OCI-LY7 (cell line): ENCODE data around the gene QRFP. TPM values are rescaled to one million over a fixed set of nuclear protein-coding genes. Genes with fewer than 3 reads are reported as not detected.

ENCODE experiments used
- BruUV-seq: library from RNA; stranded (reverse); fragments of 400-500 nt; replicated peaks from 2 replicates; lab custom pipeline; 2021; lab: Mats Ljungman, UMichigan
- CTCF ChIA-PET: fragments of 300-600 bp; sonication (Branson Sonifier 250); formaldehyde crosslinking; loops from one replicate; lab custom pipeline; 2022; ENCODE audit warnings: antibody characterized with exemption; ENCODE audit not compliant: unreplicated experiment; lab: Charles Lee
- POLR2A ChIA-PET: fragments of 300-600 bp; sonication (Branson Sonifier 250); formaldehyde crosslinking; loops from one replicate; lab custom pipeline; 2022; ENCODE audit warnings: antibody characterized with exemption; lab: Charles Lee
- DNase-seq: peaks from one replicate; pipeline ENCODE4 v3.0.0-alpha.2; 2015; ENCODE audit warnings: low spot score
- H2AFZ ChIP-seq: fragments of 200-600 bp; sonication (generic), shearing (Covaris generic); 2 replicates; pipeline ENCODE4 v1.6.1; 2014; ENCODE audit warnings: mild to moderate bottlenecking, antibody characterized with exemption, low read length, moderate library complexity
- H3K27ac ChIP-seq: fragments of 200-600 bp; sonication (generic); 2 replicates; pipeline ENCODE4 v1.5.1; 2014; ENCODE audit warnings: mixed run types, low read depth, mild to moderate bottlenecking, moderate library complexity, low read length, inconsistent platforms; ENCODE audit not compliant: poor library complexity, severe bottlenecking
- H3K36me3 ChIP-seq: fragments of 200-600 bp; sonication (generic); 2 replicates; pipeline ENCODE4 v1.6.1; 2014; ENCODE audit warnings: mild to moderate bottlenecking, antibody characterized with exemption, low read length, moderate library complexity, mixed read lengths; ENCODE audit not compliant: insufficient read depth
- H3K4me1 ChIP-seq: fragments of 200-600 bp; sonication (generic); 2 replicates; pipeline ENCODE4 v1.5.1; 2014; ENCODE audit warnings: mild to moderate bottlenecking, low read length; ENCODE audit not compliant: insufficient read depth, poor library complexity, severe bottlenecking
- H3K4me2 ChIP-seq: fragments of 200-600 bp; sonication (generic); 2 replicates; pipeline ENCODE4 v1.6.1; 2014; ENCODE audit warnings: mild to moderate bottlenecking, low read length
- H3K4me3 ChIP-seq: fragments of 200-600 bp; sonication (generic); 2 replicates; pipeline ENCODE4 v1.5.1; 2014; ENCODE audit warnings: mild to moderate bottlenecking, low read depth, low read length; ENCODE audit not compliant: poor library complexity, severe bottlenecking
- H3K79me2 ChIP-seq: fragments of 200-600 bp; sonication (generic); 2 replicates; pipeline ENCODE4 v1.6.1; 2016; ENCODE audit warnings: low read depth, mild to moderate bottlenecking, low read length, moderate library complexity, mixed read lengths; ENCODE audit not compliant: insufficient read depth
- H3K9me2 ChIP-seq: fragments of 200-600 bp; sonication (generic); 2 replicates; pipeline ENCODE4 v1.6.1; 2016; ENCODE audit warnings: mild to moderate bottlenecking, low read length, mixed read lengths; ENCODE audit not compliant: insufficient read depth
- H3K9me3 ChIP-seq: fragments of 200-600 bp; sonication (generic); 2 replicates; pipeline ENCODE4 v1.6.1; 2014; ENCODE audit warnings: mild to moderate bottlenecking, mixed run types, low read length, mixed read lengths
- H4K20me1 ChIP-seq: fragments of 200-600 bp; sonication (generic); 2 replicates; pipeline ENCODE4 v1.6.1; 2014; ENCODE audit warnings: mild to moderate bottlenecking, antibody characterized with exemption, low read length, moderate library complexity, mixed read lengths; ENCODE audit not compliant: insufficient read depth
- EZH2phosphoT487 ChIP-seq: fragments of 200-600 bp; sonication (generic); IDR thresholded peaks from 2 replicates; pipeline ENCODE4 v1.6.1; 2018; ENCODE audit warnings: low read depth, borderline replicate concordance, mild to moderate bottlenecking, mixed run types, antibody characterized with exemption, low read length, moderate library complexity, mixed read lengths
- intact Hi-C: fragments of 100-400 bp; cut with micrococcal nuclease; formaldehyde crosslinking; loops from one replicate; pipeline ENCODE4 v1.10.0; 2022; ENCODE audit not compliant: unreplicated experiment
- total RNA-seq, 2 experiments: library from RNA; depleted of rRNA in 1 of 2; stranded (reverse); fragments of >200 nt in 1 of 2; shearing (Covaris generic) in 1 of 2; gene quantifications; 2 replicates each; pipeline ENCODE4 v1.2.3, GENCODE V29; 2014 to 2022
- TF ChIP-seq, protein P1 (sequence below): fragments of 200-600 bp; sonication (generic); conservative IDR thresholded peaks from 2 replicates; pipeline ENCODE4 v1.5.1; 2014; ENCODE audit warnings: mild to moderate bottlenecking, antibody characterized with exemption, low read length, moderate library complexity, mixed read lengths

Gene QRFP
- total RNA-seq, 2 experiments from 2014 or later: not detected

DNA sequence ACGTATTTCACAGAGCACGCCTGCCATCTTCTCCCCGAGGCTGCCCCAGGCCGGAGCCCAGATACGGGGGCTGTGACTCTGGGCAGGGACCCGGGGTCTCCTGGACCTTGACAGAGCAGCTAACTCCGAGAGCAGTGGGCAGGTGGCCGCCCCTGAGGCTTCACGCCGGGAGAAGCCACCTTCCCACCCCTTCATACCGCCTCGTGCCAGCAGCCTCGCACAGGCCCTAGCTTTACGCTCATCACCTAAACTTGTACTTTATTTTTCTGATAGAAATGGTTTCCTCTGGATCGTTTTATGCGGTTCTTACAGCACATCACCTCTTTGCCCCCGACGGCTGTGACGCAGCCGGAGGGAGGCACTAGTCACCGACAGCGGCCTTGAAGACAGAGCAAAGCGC is 9.6 kb downstream of the QRFP start:
- no peak overlapping the region for H2AFZ ChIP-seq
- TF ChIP-seq, protein P1, sequence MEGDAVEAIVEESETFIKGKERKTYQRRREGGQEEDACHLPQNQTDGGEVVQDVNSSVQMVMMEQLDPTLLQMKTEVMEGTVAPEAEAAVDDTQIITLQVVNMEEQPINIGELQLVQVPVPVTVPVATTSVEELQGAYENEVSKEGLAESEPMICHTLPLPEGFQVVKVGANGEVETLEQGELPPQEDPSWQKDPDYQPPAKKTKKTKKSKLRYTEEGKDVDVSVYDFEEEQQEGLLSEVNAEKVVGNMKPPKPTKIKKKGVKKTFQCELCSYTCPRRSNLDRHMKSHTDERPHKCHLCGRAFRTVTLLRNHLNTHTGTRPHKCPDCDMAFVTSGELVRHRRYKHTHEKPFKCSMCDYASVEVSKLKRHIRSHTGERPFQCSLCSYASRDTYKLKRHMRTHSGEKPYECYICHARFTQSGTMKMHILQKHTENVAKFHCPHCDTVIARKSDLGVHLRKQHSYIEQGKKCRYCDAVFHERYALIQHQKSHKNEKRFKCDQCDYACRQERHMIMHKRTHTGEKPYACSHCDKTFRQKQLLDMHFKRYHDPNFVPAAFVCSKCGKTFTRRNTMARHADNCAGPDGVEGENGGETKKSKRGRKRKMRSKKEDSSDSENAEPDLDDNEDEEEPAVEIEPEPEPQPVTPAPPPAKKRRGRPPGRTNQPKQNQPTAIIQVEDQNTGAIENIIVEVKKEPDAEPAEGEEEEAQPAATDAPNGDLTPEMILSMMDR: no peak
- TF ChIP-seq EZH2phosphoT487: no peak
- no peak overlapping the region for H3K4me3 ChIP-seq
- POLR2A ChIA-PET: no interaction called here
- H3K4me2 ChIP-seq: no peak overlapping the region
- H3K9me3 ChIP-seq: no peaks in the 10 kb centered on the region
- no peaks in the 10 kb centered on the region for H3K4me1 ChIP-seq
- DNase-seq: no peak
- intact Hi-C loops: no loop called here
- no peaks in the 10 kb centered on the region; the same call in 1 of the 2 replicates for H4K20me1 ChIP-seq
- BruUV-seq: no TSS peak
- no peaks in the 10 kb centered on the region for H3K79me2 ChIP-seq
- H3K36me3 ChIP-seq: no peaks in the 10 kb centered on the region
- H3K9me2 ChIP-seq: no peaks in the 10 kb centered on the region
- CTCF ChIA-PET: no interaction called here
- no peak overlapping the region for H3K27ac ChIP-seq

DNA sequence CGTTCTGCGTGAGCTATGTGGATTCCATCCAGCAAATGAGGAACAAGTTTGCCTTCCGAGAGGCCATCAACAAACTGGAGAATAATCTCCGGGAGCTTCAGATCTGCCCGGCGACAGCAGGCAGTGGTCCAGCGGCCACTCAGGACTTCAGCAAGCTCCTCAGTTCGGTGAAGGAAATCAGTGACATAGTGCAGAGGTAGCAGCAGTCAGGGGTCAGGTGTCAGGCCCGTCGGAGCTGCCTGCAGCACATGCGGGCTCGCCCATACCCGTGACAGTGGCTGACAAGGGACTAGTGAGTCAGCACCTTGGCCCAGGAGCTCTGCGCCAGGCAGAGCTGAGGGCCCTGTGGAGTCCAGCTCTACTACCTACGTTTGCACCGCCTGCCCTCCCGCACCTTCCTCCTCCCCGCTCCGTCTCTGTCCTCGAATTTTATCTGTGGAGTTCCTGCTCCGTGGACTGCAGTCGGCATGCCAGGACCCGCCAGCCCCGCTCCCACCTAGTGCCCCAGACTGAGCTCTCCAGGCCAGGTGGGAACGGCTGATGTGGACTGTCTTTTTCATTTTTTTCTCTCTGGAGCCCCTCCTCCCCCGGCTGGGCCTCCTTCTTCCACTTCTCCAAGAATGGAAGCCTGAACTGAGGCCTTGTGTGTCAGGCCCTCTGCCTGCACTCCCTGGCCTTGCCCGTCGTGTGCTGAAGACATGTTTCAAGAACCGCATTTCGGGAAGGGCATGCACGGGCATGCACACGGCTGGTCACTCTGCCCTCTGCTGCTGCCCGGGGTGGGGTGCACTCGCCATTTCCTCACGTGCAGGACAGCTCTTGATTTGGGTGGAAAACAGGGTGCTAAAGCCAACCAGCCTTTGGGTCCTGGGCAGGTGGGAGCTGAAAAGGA is 10.9 kb downstream of the QRFP start:
- CTCF ChIA-PET: no interaction called here
- DNase-seq: no peak
- Histone ChIP-seq H3K4me3 (no peak overlapping the region), H3K9me3 (no peaks in the 10 kb centered on the region), H3K79me2 (no peaks in the 10 kb centered on the region), H3K9me2 (no peaks in the 10 kb centered on the region), H3K36me3 (0 out of 2 replicates have a peak, but pooled peaks cover under 1% of the 10 kb centered on the region), H2AFZ (no peak overlapping the region), H4K20me1 (no peaks in the 10 kb centered on the region; the same call in 1 of the 2 replicates), H3K27ac (no peak overlapping the region), H3K4me2 (no peak overlapping the region), H3K4me1 (no peaks in the 10 kb centered on the region)
- intact Hi-C loops: no loop called here
- TF ChIP-seq EZH2phosphoT487: no peak
- TF ChIP-seq, protein P1: no peak
- BruUV-seq: no TSS peak
- POLR2A ChIA-PET: interaction anchor here (0.5 to 0.6 kb wide), 3 partner anchors 60 to 1443 kb away, joined by 3 to 5 read pairs (median 4); no protein-coding TSS in a partner anchor
